ENCODE results near the gene LSM5. TPM values are rescaled to one million over a fixed set of nuclear protein-coding genes. Genes with fewer than 3 reads are reported as not detected.

Gene LSM5
- total RNA-seq, 1 experiment from 2014 or later: 143 TPM

DNA sequence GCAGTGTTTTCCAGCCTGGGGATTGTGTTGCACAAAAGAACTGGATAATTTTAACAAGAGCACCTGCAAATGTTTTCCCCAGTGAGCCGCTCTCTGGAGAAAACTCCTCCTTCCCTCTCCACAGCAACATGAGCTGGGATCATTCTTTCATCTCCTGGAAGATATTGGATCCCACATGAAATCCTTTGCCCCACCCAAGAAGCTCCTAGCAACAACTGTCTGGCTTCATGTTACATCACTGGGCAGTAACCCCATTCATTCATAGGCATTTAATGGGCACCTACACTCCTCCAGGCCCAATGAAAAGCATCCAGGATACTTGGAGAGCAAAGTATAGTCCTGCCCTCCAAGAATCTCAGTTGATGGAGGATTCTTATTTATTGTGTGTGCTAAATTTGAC, 27.2 kb downstream of the LSM5 start:
- DNase-seq (ENCODE audit: extremely low read depth, low read depth): no peak

DNA sequence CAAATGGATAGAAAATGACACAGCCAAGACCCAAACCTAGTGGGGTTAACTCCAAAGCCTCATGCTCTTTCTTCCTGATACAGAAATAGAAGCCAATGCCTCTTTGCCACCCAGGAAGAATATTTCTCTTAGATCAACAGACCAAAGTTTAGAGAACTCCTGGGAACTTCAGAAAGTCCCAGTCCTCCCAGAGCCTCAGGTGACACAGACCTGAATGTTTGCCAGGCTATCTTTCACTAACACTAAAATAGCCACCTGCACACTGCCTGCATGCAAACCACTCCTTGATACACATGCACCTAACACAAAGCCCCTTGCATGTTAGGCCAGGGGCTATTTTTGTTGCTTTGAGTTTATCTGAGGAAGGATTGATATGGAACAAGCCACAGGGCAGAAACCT, 27.7 kb downstream of the LSM5 start:
- DNase-seq (ENCODE audit: extremely low read depth, low read depth): no peak

GRCh38 chr7:32461484-32461883, 28.7 kb downstream of the LSM5 start:
- DNase-seq (ENCODE audit: extremely low read depth, low read depth): no peak

GRCh38 chr7:32459788-32460187, 30.4 kb downstream of the LSM5 start:
- DNase-seq (ENCODE audit: extremely low read depth, low read depth): no peak

- DNase-seq (ENCODE audit: extremely low read depth, low read depth): no peak
These were observed 32.2 kb downstream of the LSM5 start for GRCh38 chr7:32458025-32458424.

GRCh38 chr7:32453341-32454011, 36.7 kb downstream of the LSM5 start:
- no peak for DNase-seq (ENCODE audit: extremely low read depth, low read depth)

- no peak for DNase-seq (ENCODE audit: extremely low read depth, low read depth)
These were observed 43.0 kb downstream of the LSM5 start for GRCh38 chr7:32447218-32447617.

GRCh38 chr7:32436146-32436928, 53.8 kb downstream of the LSM5 start:
- DNase-seq (ENCODE audit: extremely low read depth, low read depth): no peak

Other genes with a start within 250 kb of the LSM5 start
- gene AVL9, start 5.1 kb upstream of the LSM5 start, total RNA-seq (2014; rRNA removed; shearing (Covaris generic)): 56.9 and 62.6 TPM in 2 replicates

All from NCI-H460 (cell line).